GM12878 (cell line): ENCODE results near the gene UTS2. TPM values are rescaled to one million over a fixed set of nuclear protein-coding genes. Genes with fewer than 3 reads are reported as not detected.

Source experiments
- ATAC-seq: fragments of 200-7000 bp; cut with Tn5 transposase; 3 replicates; pipeline ENCODE4 v1.9.1; 2020; ENCODE audit warnings: mild to moderate bottlenecking, moderate library complexity
- BruUV-seq: library from RNA; stranded (reverse); fragments of 400-500 nt; replicated peaks from 2 replicates; lab custom pipeline; 2021; lab: Mats Ljungman, UMichigan
- CTCF ChIA-PET: fragments of 300-600 bp; sonication (Branson Sonifier 250); formaldehyde crosslinking; extraction: SDS; loops from one replicate; lab custom pipeline; 2021; ENCODE audit warnings: inconsistent platforms; lab: Yijun Ruan, JAX
- POLR2A ChIA-PET: fragments of 350-600 bp; formaldehyde crosslinking; extraction: SDS; loops from one replicate; lab custom pipeline; 2021; ENCODE audit warnings: inconsistent platforms; lab: Charles Lee
- RAD21 ChIA-PET: fragments of 300-600 bp; sonication (Branson Sonifier 250); formaldehyde crosslinking; loops from one replicate; lab custom pipeline; 2023; ENCODE audit warnings: antibody characterized with exemption; ENCODE audit not compliant: unreplicated experiment; lab: Charles Lee
- SMC1A ChIA-PET: fragments of 300-600 bp; sonication (Branson Sonifier 250); formaldehyde crosslinking; loops from one replicate; lab custom pipeline; 2023; ENCODE audit not compliant: unreplicated experiment, uncharacterized antibody; lab: Charles Lee
- DNase-seq: peaks from one replicate; pipeline ENCODE4 v3.0.0-alpha.2; 2011; ENCODE audit warnings: low read depth, low spot score
- FAIRE-seq: peaks from 3 replicates; lab custom pipeline; 2011; peaks lifted over from hg19 to GRCh38; lab: Jason Lieb, UNC
- H2AFZ ChIP-seq: 2 replicates; pipeline ENCODE4 v1.6.0; 2011; ENCODE audit warnings: low read depth, low read length, control low read depth; ENCODE audit not compliant: control insufficient read depth
- H3K27ac ChIP-seq: 2 replicates; pipeline ENCODE4 v1.5.1; 2011; ENCODE audit warnings: control low read depth; ENCODE audit not compliant: control insufficient read depth, insufficient read depth
- H3K27me3 ChIP-seq, 2 experiments: replicated peaks in 1 of 2; 2 replicates each; pipeline versions ENCODE4 v1.6.0 to v1.6.1; 2011; ENCODE audit warnings: low read length in 1 of 2; ENCODE audit not compliant: control insufficient read depth in 2 of 2, insufficient read depth in 2 of 2
- H3K36me3 ChIP-seq, 2 experiments: 2 replicates each; pipeline ENCODE4 v1.5.1; 2011; ENCODE audit warnings: low read length in 1 of 2; ENCODE audit not compliant: control insufficient read depth in 2 of 2, insufficient read depth in 2 of 2
- H3K4me1 ChIP-seq: 2 replicates; pipeline ENCODE4 v1.6.1; 2011; ENCODE audit warnings: mild to moderate bottlenecking, low read length, moderate library complexity, mixed read lengths; ENCODE audit not compliant: control insufficient read depth, insufficient read depth
- H3K4me2 ChIP-seq: 2 replicates; pipeline ENCODE4 v1.6.0; 2011; ENCODE audit warnings: control low read depth; ENCODE audit not compliant: control insufficient read depth, insufficient read depth
- H3K4me3 ChIP-seq: fragments of 200-600 bp; sonication (generic); 2 replicates; pipeline ENCODE4 v1.5.1; 2016
- H3K79me2 ChIP-seq: 2 replicates; pipeline ENCODE4 v1.6.0; 2011; ENCODE audit warnings: low read length; ENCODE audit not compliant: control insufficient read depth, insufficient read depth
- H3K9ac ChIP-seq: 2 replicates; pipeline ENCODE4 v1.8.0; 2011; ENCODE audit warnings: low read length, control low read depth, mixed read lengths; ENCODE audit not compliant: control insufficient read depth, insufficient read depth
- H3K9me3 ChIP-seq: replicated peaks from 3 replicates; pipeline ENCODE4 v1.5.1; 2011; ENCODE audit warnings: mild to moderate bottlenecking, low read length; ENCODE audit not compliant: control insufficient read depth, insufficient read depth
- H4K20me1 ChIP-seq: 2 replicates; pipeline ENCODE4 v1.6.0; 2011; ENCODE audit not compliant: control insufficient read depth, insufficient read depth
- CEBPB ChIP-seq, 2 experiments: fragments of 150-350 bp in 1 of 2; IDR thresholded peaks; 2 replicates each; pipeline ENCODE4 v1.6.1; 2012 to 2014; ENCODE audit warnings: low read depth in 2 of 2, low read length in 2 of 2, borderline replicate concordance in 1 of 2, inconsistent platforms in 1 of 2
- CEBPZ ChIP-seq: fragments of 150-350 bp; IDR thresholded peaks from 2 replicates; pipeline ENCODE4 v1.6.1; 2016; ENCODE audit warnings: low read depth, low read length
- CREM ChIP-seq: IDR thresholded peaks from 2 replicates; pipeline ENCODE4 v1.6.1; 2014; ENCODE audit warnings: antibody characterized with exemption, low read depth
- CUX1 ChIP-seq: IDR thresholded peaks from 2 replicates; pipeline ENCODE4 v1.6.1; 2012; ENCODE audit warnings: improper control_type of control experiment, low read depth, low read length; ENCODE audit not compliant: insufficient replicate concordance
- DPF2 ChIP-seq: fragments of 450-650 bp; IDR thresholded peaks from 2 replicates; pipeline ENCODE4 v1.6.1; 2017; ENCODE audit warnings: mild to moderate bottlenecking
- GATAD2B ChIP-seq: fragments of 450-650 bp; conservative IDR thresholded peaks from 2 replicates; pipeline ENCODE4 v1.6.1; 2017; ENCODE audit warnings: low read depth, mild to moderate bottlenecking, moderate library complexity
- HCFC1 ChIP-seq: fragments of 150-350 bp; IDR thresholded peaks from 2 replicates; pipeline ENCODE4 v1.6.1; 2014; ENCODE audit warnings: low read length
- HDAC2 ChIP-seq: fragments of 200-600 bp; sonication (generic); IDR thresholded peaks from 2 replicates; pipeline ENCODE4 v1.6.1; 2017
- HDAC6 ChIP-seq: fragments of 200-600 bp; sonication (generic); IDR thresholded peaks from one replicate; pipeline ENCODE4 v1.8.0; 2017; ENCODE audit warnings: antibody characterized with exemption; ENCODE audit not compliant: unreplicated experiment
- HDGF ChIP-seq: fragments of 450-650 bp; IDR thresholded peaks from 2 replicates; pipeline ENCODE4 v1.6.1; 2016; ENCODE audit warnings: antibody characterized with exemption
- MTA3 ChIP-seq: IDR thresholded peaks from 2 replicates; pipeline ENCODE4 v1.6.1; 2012; ENCODE audit warnings: low read length, inconsistent platforms, borderline replicate concordance
- NFYB ChIP-seq: IDR thresholded peaks from 2 replicates; pipeline ENCODE4 v1.6.1; 2011; ENCODE audit warnings: low read depth, mild to moderate bottlenecking, low read length, improper control_type of control experiment, moderate library complexity; ENCODE audit not compliant: insufficient read depth
- PKNOX1 ChIP-seq: fragments of 450-650 bp; IDR thresholded peaks from 2 replicates; pipeline ENCODE4 v1.6.1; 2016; ENCODE audit warnings: mild to moderate bottlenecking
- SMAD5 ChIP-seq: IDR thresholded peaks from 2 replicates; pipeline ENCODE4 v1.6.1; 2016; ENCODE audit warnings: antibody characterized with exemption, low read depth
- TARDBP ChIP-seq: IDR thresholded peaks from 2 replicates; pipeline ENCODE4 v1.6.1; 2016; ENCODE audit warnings: borderline replicate concordance
- TBL1XR1 ChIP-seq: IDR thresholded peaks from 2 replicates; pipeline ENCODE4 v1.6.1; 2012; ENCODE audit warnings: low read depth, low read length, improper control_type of control experiment
- TCF3 ChIP-seq: IDR thresholded peaks from 2 replicates; pipeline ENCODE4 v1.6.1; 2012; ENCODE audit warnings: low read depth, mild to moderate bottlenecking, low read length, borderline replicate concordance; ENCODE audit not compliant: insufficient read depth
- WGBS: methylation state at CpG from one replicate; pipeline ENCODE4 v1.1.6; 2016; ENCODE audit warnings: low lambda C conversion rate; ENCODE audit not compliant: insufficient replicate concordance, insufficient coverage; ENCODE audit errors: missing lambda C conversion rate; 5-methylcytosine and 5-hydroxymethylcytosine counted together
- in situ Hi-C: fragments of 300-500 bp; cut with MboI; formaldehyde crosslinking; loops from 9 replicates; pipeline ENCODE4 v1.14.3; 2018; ENCODE audit warnings: mixed read lengths
- intact Hi-C: fragments of 100-400 bp; cut with micrococcal nuclease; formaldehyde crosslinking; loops from one replicate; pipeline ENCODE4 v1.14.2; 2022; ENCODE audit not compliant: unreplicated experiment
- polyA plus RNA-seq, 11 experiments: library from polyadenylated mRNA; depleted of rRNA in 4 of 11; unstranded in 6 of 11; stranded (reverse) in 5 of 11; fragments of >200 nt; fragmentation: Nextera tagmentation in 4 of 11; fragmentation: Illumina TruSeq in 1 of 11; extraction: Ambion mirVana in 4 of 11; extraction: Trizol in 1 of 11; gene quantifications; 1 replicate in 1 of 11; 2 replicates in 10 of 11; pipeline versions ENCODE4 v1.2.1 to v1.2.3, GENCODE V29; 2011 to 2016; ENCODE audit warnings: inconsistent platforms in 2 of 11, missing spikeins in 2 of 11, low read depth in 1 of 11
- total RNA-seq, 4 experiments: library from RNA; depleted of rRNA in 3 of 4; stranded (reverse); fragments of >200 nt in 3 of 4; fragmentation: Illumina TruSeq in 1 of 4; extraction: Trizol in 1 of 4; gene quantifications; 2 replicates each; pipeline versions ENCODE4 v1.2.1 to v1.2.3, GENCODE V29; 2013 to 2021

The UTS2 gene
- total and polyA plus RNA-seq, 10 of the 15 experiments (the other 5 are each of a cell fraction or from before 2014, with no cell fraction given): not detected

- no peak for TF ChIP-seq CUX1
- TF ChIP-seq TARDBP: no peak
- no peak for TF ChIP-seq HDAC2
- TF ChIP-seq MTA3: no peak
- TF ChIP-seq TCF3: no peak
- no peak for TF ChIP-seq CEBPB (IDR thresholded peaks at IDR 0.05; ENCODE audit: borderline replicate concordance in 1 of 2, low read depth in 2 of 2, low read length in 2 of 2)
- no peak for TF ChIP-seq HDAC6
Observed at GRCh38 chr1:7884757-7885156, 31.9 kb upstream of the UTS2 start (continued).

- Histone ChIP-seq H3K9me3 (no peaks in the 10 kb centered on the region; the same call in 2 of the 3 replicates), H3K27ac (no peak overlapping the region), H3K4me3 (no peak overlapping the region), H3K4me1 (no peaks in the 10 kb centered on the region), H3K79me2 (no peaks in the 10 kb centered on the region), H3K36me3 (no peaks in the 10 kb centered on the region), H3K27me3 (no peaks in the 10 kb centered on the region), H3K9ac (no peak overlapping the region), H3K4me2 (no peak overlapping the region), H4K20me1 (no peaks in the 10 kb centered on the region), H2AFZ (no peak overlapping the region)
- in situ Hi-C loops (no loop called here), intact Hi-C loops (no loop called here)
- no peak for FAIRE-seq
- TF ChIP-seq DPF2: no peak
- no peak for TF ChIP-seq NFYB
- TF ChIP-seq CREM: no peak
- TF ChIP-seq GATAD2B: no peak
- TF ChIP-seq SMAD5: no peak
- no peak for TF ChIP-seq HDGF
- no peak for TF ChIP-seq PKNOX1
- TF ChIP-seq HCFC1: no peak
- no peak for TF ChIP-seq CEBPZ
- TF ChIP-seq TBL1XR1: no peak
- no peak for ATAC-seq
- no TSS peak for BruUV-seq
- CTCF ChIA-PET: no interaction called here
- DNase-seq: no peak
- WGBS: 37% methylated on average over 3 of the region's 3 CpGs
- RAD21 ChIA-PET: no interaction called here
- SMC1A ChIA-PET: no interaction called here
- POLR2A ChIA-PET: no interaction called here
Observed at GRCh38 chr1:7879228-7879627, 26.4 kb upstream of the UTS2 start.
